HuH-7 (cell line): Measurements from ENCODE around the gene CD8A.
"Not testable (repeated sequence)": the region's sequence is repeated elsewhere in the genome, so short reads cannot be mapped to it uniquely, and the experiment has no call there.

Experiments
- DNase-seq: peaks from one replicate; pipeline ENCODE4 v3.0.0; 2011; ENCODE audit warnings: low spot score

Gene CD8A

DNA sequence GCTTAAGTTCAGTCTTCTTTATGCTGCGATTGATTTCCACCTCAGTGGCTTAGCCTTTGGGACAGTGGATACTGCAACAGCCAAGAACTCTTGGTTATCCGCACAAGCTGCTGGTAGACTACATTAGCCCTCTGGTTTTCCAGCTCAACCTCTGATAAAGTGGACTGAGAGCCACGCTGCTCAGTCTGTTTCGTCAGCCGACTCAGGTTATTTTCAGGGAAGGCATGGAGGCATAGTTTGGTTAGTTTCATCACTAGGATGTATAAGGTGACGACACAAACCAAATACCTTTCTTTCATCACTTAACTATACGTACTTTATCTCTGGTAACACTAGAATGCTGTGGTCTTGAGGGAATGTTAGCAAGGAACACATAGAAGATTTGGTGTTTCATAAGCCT lies 14.2 kb downstream of the CD8A start:
- DNase-seq: no peak

DNA sequence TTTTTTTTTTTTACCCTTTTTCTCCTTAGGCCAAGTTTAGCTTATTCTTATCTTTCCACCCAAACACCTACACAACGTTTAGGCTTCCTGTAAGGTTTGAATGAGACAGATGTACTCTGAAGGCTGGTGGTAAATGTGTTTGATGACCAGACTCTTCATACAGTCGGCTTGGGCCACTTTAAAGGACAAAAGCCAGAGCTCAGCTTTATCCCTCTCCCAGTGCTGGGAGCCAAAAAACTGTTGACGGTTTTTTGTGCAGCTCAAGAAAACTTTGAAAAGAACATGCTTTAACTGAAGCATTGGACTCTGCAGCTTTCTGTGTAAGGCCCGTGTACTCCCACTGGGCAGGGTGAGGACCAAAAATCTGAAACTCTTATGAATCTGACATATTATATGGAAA lies 15.4 kb downstream of the CD8A start:
- DNase-seq: no peak

DNA sequence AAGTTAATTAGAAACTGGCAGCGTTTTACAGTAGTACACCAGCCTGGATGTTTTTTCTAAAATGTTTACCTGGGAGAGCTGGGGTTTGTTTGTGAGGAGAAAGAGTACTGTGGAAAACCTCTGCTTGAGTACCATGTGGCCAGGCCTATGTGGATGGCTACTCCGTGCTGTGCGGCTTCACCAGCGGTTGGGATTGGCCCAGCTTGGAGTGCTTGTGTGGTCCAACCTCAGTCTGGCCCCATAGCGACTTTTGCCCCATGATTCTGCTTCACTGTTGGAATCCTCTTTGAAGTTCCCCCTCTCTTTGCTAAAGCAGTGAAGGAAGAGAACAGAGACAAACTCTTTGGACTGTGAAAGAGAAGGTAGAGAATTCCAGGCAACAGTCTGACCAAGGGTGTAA lies 15.9 kb downstream of the CD8A start:
- no peak for DNase-seq

DNA sequence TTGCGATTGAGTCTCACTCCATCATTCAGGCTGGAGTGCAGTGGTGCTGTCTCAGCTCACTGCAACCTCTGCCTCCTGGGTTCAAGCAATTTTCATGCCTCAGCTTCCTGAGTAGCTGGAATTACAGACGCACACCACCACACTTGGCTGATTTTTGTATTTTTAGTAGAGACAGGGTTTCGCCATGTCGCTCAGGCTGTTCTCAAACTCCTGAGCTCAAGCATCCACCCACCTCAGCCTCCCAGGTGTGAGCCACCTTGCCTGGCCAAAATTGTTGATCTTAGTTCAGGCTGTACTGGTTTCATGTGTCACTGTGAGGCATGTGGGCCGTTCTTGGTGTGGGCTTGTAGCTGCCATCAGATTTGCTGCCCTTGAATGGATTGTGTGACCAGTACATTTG lies 18.1 kb downstream of the CD8A start:
- DNase-seq: no peak

DNA sequence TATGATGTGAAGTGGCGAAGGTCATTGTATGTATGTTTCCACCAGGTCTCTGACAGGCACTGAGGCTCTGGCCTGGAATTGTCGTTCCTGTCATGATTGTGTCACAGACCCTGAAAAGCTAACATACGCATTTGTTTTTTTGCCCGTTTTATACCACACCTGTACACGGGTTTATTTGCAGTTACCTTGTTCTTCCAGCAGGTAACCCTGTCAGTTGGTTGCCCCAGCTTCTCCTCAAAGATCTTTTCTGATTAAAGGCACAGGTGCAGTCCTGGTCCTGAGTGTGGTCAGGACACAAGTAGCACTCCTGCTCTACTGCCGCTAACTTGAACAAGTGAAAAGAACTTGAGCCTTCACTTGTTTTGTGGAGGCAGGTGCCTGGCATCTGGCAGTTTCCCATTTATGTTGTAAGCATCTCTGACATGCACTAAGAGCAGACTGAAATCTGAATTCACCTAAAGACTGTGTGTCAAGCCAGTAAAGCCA lies 19.9 kb downstream of the CD8A start:
- DNase-seq: no peak

DNA sequence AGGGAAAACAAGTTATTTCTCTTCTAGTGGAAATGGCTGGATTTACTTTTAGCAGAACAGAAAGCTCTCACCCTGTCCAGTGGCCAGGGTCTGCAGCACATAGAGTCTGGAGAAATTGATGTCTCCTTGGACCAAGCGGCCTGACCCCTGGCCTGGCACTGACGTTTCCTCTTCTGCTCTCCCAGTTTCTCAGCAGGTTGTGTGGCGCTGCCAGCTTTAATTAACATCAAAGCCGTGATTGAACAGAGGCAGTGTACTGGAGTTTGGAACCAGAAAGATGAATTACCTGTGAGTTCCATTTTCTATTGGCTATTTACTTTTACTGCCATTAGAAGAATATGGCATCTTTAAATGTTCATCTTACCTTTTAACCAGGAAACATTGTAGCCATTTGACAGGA lies 20.9 kb downstream of the CD8A start:
- no peak for DNase-seq

DNA sequence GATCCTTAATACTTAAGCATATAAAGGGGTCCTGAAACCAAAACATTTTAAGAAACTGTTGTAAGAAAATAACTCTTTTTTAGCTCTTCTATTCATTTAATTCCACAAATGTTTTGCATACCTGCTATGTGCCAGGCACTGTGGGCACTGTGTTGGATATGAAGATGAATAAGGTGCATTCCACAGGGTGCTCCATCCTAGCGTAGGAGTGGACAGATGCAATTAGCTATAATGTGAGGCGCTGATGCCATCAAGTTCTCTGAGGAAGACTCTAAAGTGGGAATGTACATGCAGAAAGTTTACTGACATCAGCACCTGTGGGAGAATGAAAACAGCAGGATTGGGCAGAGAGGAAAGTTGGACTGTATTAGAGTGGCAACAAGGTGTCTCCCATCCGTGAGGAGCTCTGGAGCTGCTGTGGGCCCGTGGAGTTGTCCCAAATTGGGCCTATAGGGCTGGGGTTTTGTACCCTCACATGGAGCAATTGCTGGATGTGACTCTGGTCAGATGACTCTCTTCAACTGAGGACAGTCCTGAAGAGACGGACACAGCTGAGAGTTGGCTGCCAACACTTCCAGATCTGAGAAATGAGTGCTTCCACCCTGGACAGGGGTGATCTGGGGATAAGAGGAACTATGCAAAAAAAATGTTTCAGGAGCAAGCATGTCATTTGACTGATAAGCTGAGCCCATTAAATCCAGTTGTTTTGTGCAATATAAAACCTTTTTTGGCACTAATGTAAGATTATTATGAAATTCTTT lies 22.3 kb downstream of the CD8A start:
- DNase-seq: no peak

DNA sequence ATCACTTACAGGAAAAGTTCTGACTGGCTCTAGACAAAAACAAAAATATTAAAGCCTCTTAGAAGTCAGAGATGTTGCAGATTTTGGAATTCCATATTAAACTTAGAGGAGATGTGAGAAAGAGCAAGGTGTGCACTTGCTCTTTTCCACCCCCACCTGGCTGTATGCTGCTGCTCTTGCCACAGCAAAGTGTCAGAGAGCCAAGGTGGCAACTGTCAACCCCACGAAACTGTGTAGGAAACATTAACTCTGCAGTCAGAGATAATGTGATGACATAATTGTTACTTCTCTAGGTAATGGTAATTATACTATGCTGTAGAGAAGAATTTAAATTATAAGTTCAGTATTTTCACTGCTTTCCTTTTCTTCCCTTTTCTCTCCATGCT lies 25.4 kb downstream of the CD8A start:
- no peak for DNase-seq

DNA sequence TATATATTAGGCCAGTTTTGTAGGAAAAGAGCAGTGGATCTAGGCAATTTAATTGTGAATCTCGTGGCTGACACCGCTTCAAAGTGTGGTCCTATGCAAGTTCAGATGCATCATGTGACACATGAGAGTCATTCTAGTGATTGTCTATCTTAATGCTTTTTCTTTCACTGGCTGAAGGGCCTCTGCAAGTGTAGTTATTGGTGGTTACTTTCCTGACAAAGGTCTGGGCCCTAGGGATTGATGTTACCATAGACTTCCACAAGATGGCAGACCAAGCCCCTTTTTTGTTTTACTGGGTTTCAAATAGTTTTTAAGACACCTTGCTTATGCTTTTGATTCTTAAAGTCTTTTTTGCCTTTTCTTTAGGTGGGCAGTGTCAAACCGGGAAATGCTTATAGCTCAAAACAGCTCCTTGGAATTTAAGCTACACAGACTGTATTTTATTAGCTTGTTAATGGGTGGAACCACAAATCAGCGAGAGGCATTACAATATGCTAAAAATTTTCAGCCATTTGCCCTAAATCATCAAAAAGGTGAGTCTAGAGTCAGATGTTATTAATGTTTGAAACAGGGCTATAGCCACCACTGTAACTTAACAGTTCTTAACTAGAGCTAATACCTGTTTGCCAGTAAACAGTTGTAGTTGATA lies 25.9 kb downstream of the CD8A start:
- peak; percentile 48 for DNase-seq

DNA sequence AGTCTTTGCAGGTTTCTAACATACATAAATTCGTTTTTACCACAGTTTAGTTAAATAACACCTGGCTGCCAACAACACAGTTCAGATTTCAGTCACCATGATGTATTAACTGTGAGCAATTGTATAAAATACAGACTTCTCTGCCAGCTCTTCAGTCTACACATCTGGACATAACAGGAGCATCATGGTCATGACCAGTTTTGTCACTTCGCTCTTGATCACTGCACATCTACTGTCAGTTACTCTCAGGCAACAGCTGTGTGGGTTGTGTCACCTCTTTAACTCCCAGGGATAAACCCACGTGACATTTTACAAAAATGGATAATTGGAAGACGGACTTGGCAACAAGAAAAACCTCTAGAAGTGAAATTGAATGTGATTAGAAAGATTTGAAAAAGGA lies 30.3 kb downstream of the CD8A start:
- no peak for DNase-seq

DNA sequence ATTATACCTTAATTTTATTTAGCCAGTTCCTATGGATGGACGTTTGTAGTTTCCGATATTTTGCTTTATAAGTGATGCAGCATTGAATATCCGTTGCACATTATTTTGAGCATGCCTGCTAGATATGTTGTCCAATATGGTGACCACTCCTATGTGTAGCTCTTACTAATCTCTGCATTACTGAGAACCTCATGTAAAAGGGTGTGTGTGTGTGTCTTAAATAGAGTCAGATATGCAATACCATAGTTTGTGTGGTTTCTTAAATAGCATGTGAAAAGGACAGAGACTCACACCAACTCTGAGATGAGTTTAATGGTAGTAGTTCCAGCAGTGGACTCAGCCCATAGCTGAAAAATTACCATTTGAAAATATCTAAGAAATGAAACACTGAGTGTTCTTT lies 32.3 kb downstream of the CD8A start:
- no peak for DNase-seq

DNA sequence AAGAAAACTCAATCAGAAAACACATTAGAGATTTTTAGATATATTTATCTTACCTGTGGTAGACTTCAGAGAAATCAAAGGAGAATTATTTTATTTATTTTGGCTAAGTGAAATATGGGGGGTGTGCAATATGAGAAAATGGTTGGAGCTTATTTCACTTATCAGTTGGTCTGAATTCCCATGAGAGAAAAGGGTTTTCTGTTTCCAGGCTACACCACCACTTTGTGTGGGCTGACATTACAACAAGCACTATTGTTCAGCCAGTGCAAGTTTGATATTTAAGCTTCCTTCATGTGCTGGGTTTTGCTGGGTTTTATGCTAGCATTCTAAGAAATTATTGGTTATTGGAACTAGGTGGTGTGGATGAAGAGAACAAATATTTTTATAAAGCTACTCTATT lies 37.1 kb downstream of the CD8A start:
- no peak for DNase-seq

DNA sequence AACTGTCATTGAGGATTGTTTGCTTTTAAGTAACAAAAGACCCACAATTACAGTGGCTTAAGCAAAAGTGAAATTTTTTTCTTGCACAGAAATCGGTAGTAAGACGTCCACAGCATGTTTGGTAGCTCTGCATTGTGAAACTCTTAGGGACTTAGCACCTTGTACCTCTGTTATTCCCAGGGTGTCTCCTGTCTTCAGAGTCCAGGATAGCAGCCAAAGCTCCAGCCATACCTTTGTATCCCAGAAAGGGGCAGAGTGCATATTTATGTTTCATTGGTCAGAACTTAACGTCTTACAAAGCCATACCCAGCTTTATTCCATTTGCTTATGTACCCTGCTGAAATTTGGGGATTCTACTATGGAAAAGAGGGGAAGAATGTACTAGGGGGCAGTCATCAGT lies 37.8 kb downstream of the CD8A start:
- DNase-seq: no peak

DNA sequence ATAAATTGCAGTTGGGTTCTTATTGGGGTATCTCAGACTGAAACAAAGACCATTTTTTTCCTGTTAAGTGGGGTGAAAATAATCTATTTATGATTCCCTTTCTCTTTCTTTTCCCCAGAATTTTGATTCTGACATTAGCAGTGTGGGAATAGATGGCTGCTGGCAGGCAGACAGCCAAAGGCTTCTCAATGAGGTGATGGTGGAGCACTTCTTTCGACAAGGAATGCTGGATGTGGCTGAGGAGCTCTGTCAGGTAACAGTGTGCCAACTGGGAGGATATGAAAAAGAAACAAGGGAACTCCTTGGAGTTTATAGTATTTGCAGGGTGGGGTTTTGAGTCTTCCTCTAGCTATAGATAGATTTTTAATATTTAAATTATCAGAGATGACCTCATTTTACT lies 38.9 kb downstream of the CD8A start:
- DNase-seq: no peak

DNA sequence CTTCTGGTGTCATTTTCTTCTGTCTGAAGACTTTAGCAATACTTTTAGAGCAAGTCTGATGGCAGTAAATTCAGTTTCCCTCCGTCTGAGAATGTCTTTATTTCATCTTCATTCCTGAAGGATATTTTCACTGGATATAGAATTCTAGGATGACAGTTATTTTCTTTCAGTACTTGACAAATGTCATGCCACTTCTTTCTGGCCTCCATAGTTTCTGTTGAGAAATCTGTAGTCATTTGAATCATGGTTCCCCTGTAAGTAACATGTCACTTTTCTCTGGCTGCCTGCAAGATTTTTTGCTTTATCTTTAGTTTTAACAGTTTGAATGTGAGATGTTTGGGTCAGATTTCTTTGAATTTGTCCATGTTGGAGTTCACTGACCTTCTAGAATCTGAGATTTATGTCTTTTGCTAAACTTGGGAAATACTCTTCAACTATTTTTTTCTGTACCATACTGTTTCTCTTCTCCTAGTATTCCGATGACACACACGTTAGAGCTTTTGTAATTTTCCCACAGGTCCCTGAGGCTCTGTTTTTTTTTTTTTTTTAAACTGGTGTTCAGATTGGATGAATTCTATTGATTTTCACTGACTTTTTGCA lies 40.4 kb downstream of the CD8A start:
- no peak for DNase-seq

DNA sequence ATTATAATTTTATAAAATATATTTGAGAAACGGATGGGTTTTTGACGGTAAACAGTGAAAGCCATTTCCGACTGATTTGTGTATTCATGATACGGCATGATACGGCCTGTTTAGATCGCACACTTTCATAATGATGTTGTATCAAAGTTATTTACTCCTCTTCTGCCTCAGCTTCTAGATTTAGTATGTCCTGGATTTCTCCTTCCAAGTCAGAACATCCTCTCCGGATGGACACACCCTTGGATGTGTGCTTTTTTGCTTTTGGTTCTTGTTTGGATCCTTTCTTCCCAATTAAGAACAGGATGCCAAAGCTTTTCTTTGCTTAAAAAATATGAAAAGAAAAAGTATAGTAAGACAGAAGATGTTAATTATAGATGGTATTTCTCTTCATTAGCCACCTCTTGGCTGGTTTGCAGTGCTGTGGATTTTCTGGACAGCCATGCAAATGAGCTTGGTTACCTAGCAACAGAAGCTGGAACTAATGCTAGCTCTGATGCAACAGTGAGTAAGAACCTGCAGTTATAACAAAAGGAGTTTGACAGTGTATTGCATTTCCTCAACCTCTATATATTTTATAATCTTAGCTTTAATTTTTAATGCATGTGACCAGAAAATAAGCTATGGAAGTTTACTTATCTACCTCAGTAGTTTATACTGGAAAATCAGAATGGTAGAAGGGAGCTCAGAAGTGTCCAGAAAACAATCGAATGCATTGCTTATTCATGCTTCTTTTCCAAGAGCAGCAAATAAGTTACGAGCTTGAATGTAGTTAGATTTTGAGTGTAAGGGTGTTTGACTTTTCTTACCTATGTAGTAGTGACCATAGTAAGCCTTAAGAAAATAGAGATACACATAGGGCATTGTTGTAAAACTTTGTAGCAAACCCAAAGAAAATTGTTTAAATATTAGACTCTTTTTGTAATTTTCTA lies 42.7 kb downstream of the CD8A start:
- no peak for DNase-seq

DNA sequence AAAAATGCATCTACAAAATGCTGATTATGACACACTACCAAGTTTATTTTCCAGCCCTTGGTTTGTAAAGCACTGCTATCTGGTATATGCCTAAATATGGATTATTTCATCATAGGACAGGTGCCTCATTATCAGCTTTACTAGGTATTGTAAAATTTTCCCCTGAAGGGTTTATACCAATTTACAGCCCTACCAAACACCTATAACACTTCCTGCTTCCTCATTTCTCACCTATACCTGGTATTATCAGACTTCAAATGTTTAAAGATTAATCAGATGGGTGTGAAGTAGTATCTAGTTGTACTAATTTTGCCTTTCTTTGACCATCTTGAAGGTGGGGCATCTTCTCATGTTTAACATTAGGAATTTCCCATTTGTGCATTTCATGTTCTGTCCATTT lies 43.8 kb downstream of the CD8A start:
- DNase-seq: no peak

DNA sequence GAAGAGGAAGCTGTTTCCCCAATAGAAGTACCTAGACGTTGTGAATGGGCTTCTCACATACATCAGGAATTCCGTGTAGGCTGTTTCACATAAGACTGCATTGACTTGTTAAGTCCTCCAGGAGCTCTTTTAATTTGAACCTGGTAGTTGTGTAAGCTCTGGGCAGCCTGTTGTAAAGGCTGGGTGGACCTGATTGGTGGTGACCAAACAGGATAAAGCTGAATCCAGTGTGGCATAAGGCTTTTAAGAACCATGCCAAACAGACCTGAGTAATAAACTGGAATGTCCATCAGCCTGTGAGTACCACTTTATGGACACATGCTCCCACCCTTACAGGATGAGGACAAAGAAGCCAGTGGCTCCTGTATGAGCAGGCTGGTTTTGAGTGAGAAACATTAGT lies 46.6 kb downstream of the CD8A start:
- DNase-seq: no peak

DNA sequence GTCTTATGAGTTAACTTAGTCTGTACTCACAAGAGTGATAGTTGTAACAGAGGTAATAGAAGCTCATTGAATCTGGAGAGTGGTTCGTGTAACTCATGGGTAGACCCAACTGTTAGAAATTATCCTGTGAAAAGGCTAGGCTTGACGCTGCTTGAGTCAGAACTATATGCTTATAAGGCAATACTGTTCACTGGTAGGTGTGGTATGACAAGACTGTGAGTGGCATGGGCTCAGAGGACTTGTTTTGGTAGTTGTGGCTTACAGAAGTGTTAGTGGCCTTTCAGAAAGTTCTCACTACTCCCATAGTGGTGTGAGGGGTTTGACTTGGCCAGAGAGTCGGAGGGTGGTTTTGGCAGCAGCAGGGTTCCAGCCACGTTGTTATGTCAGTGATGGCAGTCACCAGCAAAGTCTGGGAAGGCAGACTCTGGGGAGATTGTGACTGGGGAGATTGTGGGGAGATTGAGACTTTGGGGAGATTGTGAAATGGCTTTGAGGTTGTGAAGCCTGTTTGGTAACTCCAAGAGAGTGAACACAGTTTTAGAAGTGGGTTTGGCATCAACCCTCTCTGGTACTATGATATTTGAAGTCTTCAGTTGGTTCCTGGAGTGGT lies 48.7 kb downstream of the CD8A start:
- not testable (repeated sequence) for DNase-seq

DNA sequence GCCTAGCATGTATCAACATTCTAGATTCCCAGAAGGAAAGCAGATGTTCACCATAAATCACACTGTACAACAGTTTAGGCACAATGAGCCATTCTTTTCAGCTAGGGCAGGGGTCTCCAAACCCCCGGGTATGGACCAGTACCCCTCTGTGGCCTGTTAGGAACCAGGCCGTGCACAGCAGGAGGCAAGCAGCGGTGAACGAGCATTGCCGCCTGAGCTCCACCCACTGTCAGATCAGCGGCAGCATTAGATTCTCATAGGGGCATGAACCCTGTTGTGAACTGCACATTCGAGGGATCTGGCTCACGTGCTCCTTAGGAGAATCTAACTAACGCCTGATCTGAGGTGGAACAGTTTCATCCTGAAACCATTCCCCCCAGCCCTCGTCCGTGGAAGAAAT lies 50.8 kb downstream of the CD8A start:
- DNase-seq: not testable (repeated sequence)

DNA sequence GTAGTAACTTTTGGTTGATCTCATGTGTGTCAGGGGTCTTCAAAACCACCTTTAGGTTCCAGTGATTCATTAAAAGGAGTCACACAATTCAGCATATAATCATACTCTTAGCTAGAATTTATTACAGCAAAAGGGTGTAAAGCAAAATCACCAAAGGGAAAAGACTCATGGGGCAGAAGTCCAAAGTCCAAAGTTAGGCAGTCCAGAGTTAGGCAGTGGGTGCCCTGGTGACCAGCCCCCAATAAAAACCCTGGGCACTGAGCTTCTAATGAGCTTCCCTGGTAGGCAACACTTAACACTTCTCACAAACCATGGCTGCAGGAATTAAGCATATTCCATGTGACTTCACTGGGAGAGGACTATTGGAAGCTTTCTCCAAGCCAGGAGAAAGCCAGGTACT lies 51.2 kb downstream of the CD8A start:
- DNase-seq: not testable (repeated sequence)

DNA sequence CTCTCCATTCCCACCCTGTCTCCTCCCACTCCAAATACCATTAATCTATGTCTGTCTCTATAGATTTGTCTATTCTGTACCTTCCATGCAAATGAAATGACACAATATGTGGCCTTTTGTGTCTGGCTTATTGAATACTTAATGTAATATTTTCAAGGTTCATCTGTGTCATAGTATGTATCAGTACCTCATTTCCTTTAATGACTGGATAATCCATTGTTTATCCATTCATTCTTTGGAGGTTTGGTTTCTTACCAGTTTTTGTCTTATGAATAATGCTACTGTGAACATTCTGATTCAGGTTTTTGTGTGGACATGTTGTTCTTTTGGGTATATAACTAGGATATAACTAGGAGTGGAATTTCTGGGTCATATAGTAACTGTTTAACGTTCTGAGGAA lies 55.8 kb downstream of the CD8A start:
- not testable (repeated sequence) for DNase-seq
